Heart right ventricle (tissue), 16 donors: ENCODE data around the gene SUSD3. TPM values are rescaled to one million over a fixed set of nuclear protein-coding genes. Genes with fewer than 3 reads are reported as not detected.

ENCODE experiments used
- ATAC-seq, 8 donors: fragments of 200-7000 bp; cut with Tn5 transposase; one replicate each; pipeline ENCODE4 v1.9.1; 2020; ENCODE audit warnings: mild to moderate bottlenecking in 8 of 8, moderate library complexity in 8 of 8, moderate number of reproducible peaks in 1 of 8
- DNase-seq, 2 donors: peaks; one replicate each; pipeline ENCODE4 v3.0.0-alpha.2; 2020
- H3K27ac ChIP-seq, 10 donors: fragments of 200-600 bp; sonication (generic) in 2 of 10; one replicate each; pipeline versions ENCODE4 v1.5.0 to v1.8.0; 2020 to 2022; ENCODE audit warnings: mild to moderate bottlenecking in 3 of 10
- H3K27me3 ChIP-seq, 7 donors: fragments of 200-600 bp; one replicate each; pipeline ENCODE4 v1.8.0; 2021 to 2022; ENCODE audit warnings: mild to moderate bottlenecking in 2 of 7
- H3K36me3 ChIP-seq, 9 donors: fragments of 200-600 bp; sonication (generic) in 1 of 9; one replicate each; pipeline versions ENCODE4 v1.5.0 to v1.8.0; 2020 to 2022; ENCODE audit warnings: mild to moderate bottlenecking in 2 of 9
- H3K4me1 ChIP-seq, 9 donors: fragments of 200-600 bp; sonication (generic) in 1 of 9; one replicate each; pipeline versions ENCODE4 v1.5.0 to v1.8.0; 2020 to 2022; ENCODE audit warnings: mild to moderate bottlenecking in 4 of 9
- H3K4me3 ChIP-seq, 10 donors: fragments of 200-600 bp; sonication (generic) in 2 of 10; one replicate each; pipeline versions ENCODE4 v1.5.0 to v1.8.0; 2020 to 2022; ENCODE audit warnings: mild to moderate bottlenecking in 7 of 10, moderate library complexity in 2 of 10
- H3K9me3 ChIP-seq, 11 donors: fragments of 200-600 bp in 10 of 11; sonication (generic) in 2 of 11; one replicate each; pipeline versions ENCODE4 v1.5.0 to v1.8.0; 2013 to 2022; ENCODE audit warnings: mild to moderate bottlenecking in 2 of 11, control low read depth in 1 of 11, moderate library complexity in 1 of 11
- WGBS, 2 donors: extraction: QIAGEN DNeasy Blood & Tissue Kit; methylation state at CpG; one replicate each; pipeline ENCODE4 v1.1.7; 2013; ENCODE audit warnings: inconsistent platforms in 1 of 2; 5-methylcytosine and 5-hydroxymethylcytosine counted together
- intact Hi-C, 10 donors: fragments of 100-400 bp; cut with DNase I; formaldehyde crosslinking; loops; one replicate each; pipeline versions ENCODE4 v1.11.1 to v1.14.2; 2022
- polyA plus RNA-seq, 2 donors: library from polyadenylated mRNA; stranded (reverse); fragments of 200-250 nt; gene quantifications; one replicate each; pipeline ENCODE4 v1.2.3, GENCODE V29; 2013
- total RNA-seq, 10 donors: library from RNA; stranded (reverse); fragmentation: NEBNext Ultra II Directional in 3 of 10; extraction: Animal tissue kit (Norgen Biotek cat#: 25700) in 3 of 10; gene quantifications; one replicate each; pipeline versions ENCODE4 v1.2.1 to v1.2.4, GENCODE V29; 2021 to 2023
- TF ChIP-seq, protein P1 (sequence below), 9 donors: fragments of 200-600 bp; sonication (generic) in 2 of 9; IDR thresholded peaks; one replicate each; pipeline versions ENCODE4 v1.5.0 to v1.8.0; 2021 to 2022; ENCODE audit warnings: antibody characterized with exemption in 9 of 9, mild to moderate bottlenecking in 5 of 9, moderate library complexity in 1 of 9
- donor health status: Arrhythmogenic right ventricular cardiomyopathy.
- donor health status: ischemic (EF 13 %, LVEDD 7.1; RV severe dilation, severe dysfunction).
- donor health status: healthy with polysubstance abuse.
- donor health status: DM: no; HTN: yes; CAD: no.
- donor health status: DM: no; HTN: no; CAD: no.
- donor health status: ischemic (EF 25% LVEDD 6.9; RV normal size, moderate dysfunction).
- donor health status: ischemic (EF 25% LVEDD 5.7; RV mildly dilated, moderate dysfunction).
- donor health status: healthy.
- donor health status: DM: yes; HTN: yes; CAD: no.
- donor health status: Ischemic cardiomyopathy.
- donor health status: ischemic (EF 35%, LVEDD 5.7; RV mildly dilated, moderate dysfunction).
- donor health status: nonischemic (EF 11% LVEDD 7.7; RV severe dilation, severe dysfunction).
- donor health status: DM: yes; HTN: yes; CAD: no.
- donor health status: PGD.
- donor health status: ischemic (EF 29% LVEDD 5.4; RV normal size, mild dysfunction).
- donor health status: nonischemic (EF 23%, LVEDD 6.1; RV moderate dilation, normal function).

The SUSD3 gene
- total and polyA plus RNA-seq, 12 donors = 0.40 to 2.1 (median 0.79) TPM; not detected in 1

DNA sequence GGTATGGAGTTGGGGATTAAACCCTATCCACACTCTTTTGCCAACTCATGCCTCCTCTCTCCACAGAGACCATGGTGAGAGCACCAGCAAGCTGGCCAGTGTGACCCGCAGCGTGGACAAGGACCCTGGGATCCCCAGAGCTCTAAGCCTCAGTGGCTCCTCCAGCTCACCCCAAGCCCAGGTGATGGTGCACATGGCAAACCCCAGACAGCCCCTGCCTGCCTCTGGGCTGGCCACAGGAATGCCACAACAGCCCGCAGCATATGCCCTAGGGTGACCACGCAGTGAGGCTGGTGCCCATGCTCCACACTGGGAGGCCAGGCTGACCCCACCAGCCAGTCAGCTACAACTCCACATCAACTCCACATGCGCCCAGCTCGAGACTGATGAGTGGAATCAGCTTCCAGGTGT is 26.0 kb downstream of the SUSD3 start:
- DNase-seq = no peak
- H3K36me3 ChIP-seq = peaks cover 0 to 9% (median 0%) of the 10 kb centered on the region in 9 donors
- ATAC-seq = no peak
- no peak overlapping the region for H3K27ac ChIP-seq
- WGBS, 2 donors = 97% methylated on average over 6 of the region's 6 CpGs
- H3K27me3 ChIP-seq = peaks cover 0 to 4% (median 0%) of the 10 kb centered on the region in 7 donors
- TF ChIP-seq, protein P1, sequence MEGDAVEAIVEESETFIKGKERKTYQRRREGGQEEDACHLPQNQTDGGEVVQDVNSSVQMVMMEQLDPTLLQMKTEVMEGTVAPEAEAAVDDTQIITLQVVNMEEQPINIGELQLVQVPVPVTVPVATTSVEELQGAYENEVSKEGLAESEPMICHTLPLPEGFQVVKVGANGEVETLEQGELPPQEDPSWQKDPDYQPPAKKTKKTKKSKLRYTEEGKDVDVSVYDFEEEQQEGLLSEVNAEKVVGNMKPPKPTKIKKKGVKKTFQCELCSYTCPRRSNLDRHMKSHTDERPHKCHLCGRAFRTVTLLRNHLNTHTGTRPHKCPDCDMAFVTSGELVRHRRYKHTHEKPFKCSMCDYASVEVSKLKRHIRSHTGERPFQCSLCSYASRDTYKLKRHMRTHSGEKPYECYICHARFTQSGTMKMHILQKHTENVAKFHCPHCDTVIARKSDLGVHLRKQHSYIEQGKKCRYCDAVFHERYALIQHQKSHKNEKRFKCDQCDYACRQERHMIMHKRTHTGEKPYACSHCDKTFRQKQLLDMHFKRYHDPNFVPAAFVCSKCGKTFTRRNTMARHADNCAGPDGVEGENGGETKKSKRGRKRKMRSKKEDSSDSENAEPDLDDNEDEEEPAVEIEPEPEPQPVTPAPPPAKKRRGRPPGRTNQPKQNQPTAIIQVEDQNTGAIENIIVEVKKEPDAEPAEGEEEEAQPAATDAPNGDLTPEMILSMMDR (IDR thresholded peaks at IDR 0.05) = no peak
- intact Hi-C loops = no loop called here
- no peaks in the 10 kb centered on the region for H3K9me3 ChIP-seq
- peaks cover 0 to 12% (median 0%) of the 10 kb centered on the region in 9 donors for H3K4me1 ChIP-seq
- no peak overlapping the region for H3K4me3 ChIP-seq

DNA sequence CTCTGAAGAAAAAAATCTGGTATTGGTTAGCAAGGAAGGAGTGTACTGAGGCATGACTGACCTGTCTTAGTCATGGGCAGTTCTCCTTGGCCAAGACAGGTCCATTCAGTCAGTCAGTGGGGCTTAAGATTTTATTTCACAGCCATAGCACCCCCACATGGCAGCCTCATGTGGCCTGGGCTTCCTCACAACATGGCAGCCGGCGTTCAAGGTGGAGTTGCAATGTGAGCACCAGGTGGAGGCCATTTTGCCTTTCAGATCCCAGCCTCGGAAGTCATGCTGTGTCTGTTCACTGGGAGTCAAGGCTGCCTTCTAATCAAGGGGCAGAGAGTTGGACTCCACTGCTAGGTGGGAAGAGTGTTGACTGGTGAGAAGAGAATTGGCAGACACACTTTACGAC is 27.2 kb downstream of the SUSD3 start:
- Histone ChIP-seq H3K36me3 (peaks cover 0 to 7% (median 0%) of the 10 kb centered on the region in 9 donors), H3K4me1 (peaks cover 0 to 12% (median 0%) of the 10 kb centered on the region in 9 donors), H3K27ac (no peak overlapping the region), H3K4me3 (no peak overlapping the region), H3K27me3 (peaks cover 0 to 4% (median 0%) of the 10 kb centered on the region in 7 donors), H3K9me3 (peaks cover 0 to 6% (median 0%) of the 10 kb centered on the region in 11 donors)
- DNase-seq (no peak), ATAC-seq (no peak)
- WGBS, 2 donors = 84 to 88% methylated on average over 4 of the region's 4 CpGs
- intact Hi-C loops = no loop called here
- TF ChIP-seq, protein P1 (IDR thresholded peaks at IDR 0.05) = no peak

DNA sequence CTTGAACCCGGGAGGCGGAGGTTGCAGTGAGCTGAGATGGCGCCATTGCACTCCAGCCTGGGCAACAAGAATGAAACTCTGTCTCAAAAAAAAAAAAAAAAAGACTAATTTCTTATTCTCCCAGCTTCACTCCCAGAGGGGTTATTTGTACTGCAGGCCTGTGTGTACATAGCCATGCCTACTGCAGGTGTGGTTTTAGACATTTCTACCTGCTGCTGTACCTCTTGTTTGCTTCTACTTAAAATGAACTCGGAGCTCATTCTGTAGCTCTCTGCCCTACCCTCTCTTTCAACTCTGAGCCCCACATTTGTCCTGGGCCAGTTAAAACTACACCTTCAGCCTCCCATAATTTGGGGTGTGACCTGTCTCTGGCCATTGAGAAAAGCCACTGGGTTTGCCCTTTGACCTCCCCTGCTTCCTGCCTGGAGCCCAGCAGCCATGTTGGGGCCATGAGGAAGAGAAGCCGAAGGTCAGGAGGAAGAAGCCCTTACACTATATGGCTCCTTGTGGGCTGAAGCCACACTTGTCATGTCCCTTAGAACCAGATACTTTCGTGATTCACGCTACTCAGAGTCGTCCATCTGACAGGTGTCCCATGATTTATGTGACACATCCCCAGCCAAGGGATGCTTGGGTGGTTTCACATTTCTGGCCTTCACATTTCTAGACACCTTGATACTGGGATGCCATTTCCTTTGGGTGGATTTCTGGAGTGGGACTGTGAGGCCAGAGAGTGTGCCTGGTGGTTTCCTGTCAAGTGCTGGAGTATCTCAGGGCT is 28.1 kb downstream of the SUSD3 start:
- H3K27me3 ChIP-seq = peaks cover 0 to 4% (median 0%) of the 10 kb centered on the region in 7 donors
- H3K9me3 ChIP-seq = peaks cover 0 to 15% (median 4%) of the 10 kb centered on the region in 11 donors
- no peak for DNase-seq
- no peak overlapping the region for H3K4me3 ChIP-seq
- peaks cover 0 to 12% (median 0%) of the 10 kb centered on the region in 9 donors for H3K4me1 ChIP-seq
- TF ChIP-seq, protein P1 (IDR thresholded peaks at IDR 0.05) = no peak
- peaks cover 0 to 7% (median 0%) of the 10 kb centered on the region in 9 donors for H3K36me3 ChIP-seq
- no peak overlapping the region for H3K27ac ChIP-seq
- WGBS, 2 donors = 95 to 99% methylated on average over 8 of the region's 8 CpGs
- intact Hi-C loops = no loop called here
- ATAC-seq = no peak

DNA sequence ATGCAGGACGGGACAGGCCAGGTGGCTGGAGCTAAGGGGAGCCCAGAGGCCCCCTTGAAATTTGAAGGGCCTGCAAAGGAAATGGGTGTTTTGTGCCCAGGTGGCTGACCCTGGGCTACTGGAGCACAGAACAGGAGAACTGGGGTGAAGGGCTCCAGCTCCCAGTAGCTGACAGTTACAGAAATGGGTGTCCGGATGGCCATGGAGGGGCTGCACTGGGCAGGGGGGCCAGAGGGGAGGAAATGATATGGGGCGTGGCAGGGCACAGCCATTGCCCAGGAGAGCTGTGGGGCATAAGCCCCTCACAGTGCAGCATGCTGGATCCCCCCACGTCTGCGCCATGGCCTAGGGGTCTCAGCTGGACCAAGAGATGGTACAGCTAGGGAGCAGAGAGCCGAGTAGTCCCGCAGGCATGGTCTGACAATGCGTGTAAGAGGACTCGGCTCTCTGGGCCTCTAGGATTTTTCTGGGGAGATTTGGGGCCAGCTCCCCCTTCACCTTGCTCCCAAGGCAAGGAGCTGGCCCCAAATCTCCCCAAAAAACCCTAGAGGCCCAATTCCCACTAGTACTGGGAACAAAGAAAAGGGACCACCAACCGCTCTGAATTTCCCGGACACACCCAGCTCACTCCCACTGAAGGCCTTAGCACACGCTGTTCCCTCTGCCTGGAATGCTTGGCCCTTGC is 29.6 kb downstream of the SUSD3 start:
- Histone ChIP-seq H3K9me3 (peaks cover 0 to 18% (median 4%) of the 10 kb centered on the region in 11 donors), H3K36me3 (peaks cover 0 to 7% (median 0%) of the 10 kb centered on the region in 9 donors), H3K4me1 (peaks cover 0 to 18% (median 6%) of the 10 kb centered on the region in 9 donors), H3K4me3 (no peak overlapping the region), H3K27me3 (peaks cover 0 to 4% (median 0%) of the 10 kb centered on the region in 7 donors), H3K27ac (no peak overlapping the region)
- 97 to 98% methylated on average over 12 of the region's 12 CpGs for whole genome bisulfite sequencing, 2 donors
- ATAC-seq (no peak), DNase-seq (no peak)
- intact Hi-C loops = no loop called here
- TF ChIP-seq, protein P1 (IDR thresholded peaks at IDR 0.05) = no peak
